GM21737 (cell line): Measurements from ENCODE around the gene CNTN6.
"Not testable (repeated sequence)": the region's sequence is repeated elsewhere in the genome, so short reads cannot be mapped to it uniquely, and the experiment has no call there.

ENCODE experiments used
- ATAC-seq: cut with Tn5 transposase; IDR thresholded peaks from one replicate; pipeline ENCODE4 v1.9.1; 2021; ENCODE audit warnings: mild to moderate bottlenecking, moderate library complexity; ENCODE audit not compliant: unreplicated experiment

CNTN6 gene

GRCh38 chr3:1272546-1273265 lies 179.9 kb downstream of the CNTN6 start:
- no peak for ATAC-seq

GRCh38 chr3:1275495-1275894 lies 182.7 kb downstream of the CNTN6 start:
- no peak for ATAC-seq

- ATAC-seq = no peak
Observed at GRCh38 chr3:1287815-1288214, 195.0 kb downstream of the CNTN6 start.

- ATAC-seq = no peak
Observed at GRCh38 chr3:1288805-1289494, 196.1 kb downstream of the CNTN6 start.

- ATAC-seq = no peak
Observed at GRCh38 chr3:1292571-1293071, 199.8 kb downstream of the CNTN6 start.

GRCh38 chr3:1294586-1294985 lies 201.8 kb downstream of the CNTN6 start:
- no peak for ATAC-seq

- no peak for ATAC-seq
Observed at GRCh38 chr3:1318296-1319005, 225.6 kb downstream of the CNTN6 start.

- ATAC-seq = no peak
Observed at GRCh38 chr3:1326546-1326945, 233.7 kb downstream of the CNTN6 start.

- no peak for ATAC-seq
Observed at GRCh38 chr3:1330107-1330506, 237.3 kb downstream of the CNTN6 start.

GRCh38 chr3:1346386-1346785 lies 253.6 kb downstream of the CNTN6 start:
- ATAC-seq = no peak

- ATAC-seq = no peak
Observed at GRCh38 chr3:1348547-1348946, 255.7 kb downstream of the CNTN6 start.

GRCh38 chr3:1350885-1351284 lies 258.1 kb downstream of the CNTN6 start:
- ATAC-seq = no peak

- ATAC-seq = no peak
Observed at GRCh38 chr3:1355691-1356090, 262.9 kb downstream of the CNTN6 start.

- no peak for ATAC-seq
Observed at GRCh38 chr3:1356101-1356500, 263.3 kb downstream of the CNTN6 start.

GRCh38 chr3:1365528-1365927 lies 272.7 kb downstream of the CNTN6 start:
- ATAC-seq = no peak

GRCh38 chr3:1374471-1374870 lies 281.6 kb downstream of the CNTN6 start:
- no peak for ATAC-seq

- ATAC-seq = no peak
Observed at GRCh38 chr3:1375145-1375544, 282.3 kb downstream of the CNTN6 start.

- peak; percentile 91 for ATAC-seq
Observed at GRCh38 chr3:1380926-1381646, 288.3 kb downstream of the CNTN6 start.

- peak; percentile 33 for ATAC-seq
Observed at GRCh38 chr3:1381647-1382036, 288.8 kb downstream of the CNTN6 start.

GRCh38 chr3:1387396-1387905 lies 294.6 kb downstream of the CNTN6 start:
- not testable (repeated sequence) for ATAC-seq

- no peak for ATAC-seq
Observed at GRCh38 chr3:1394188-1394587, 301.4 kb downstream of the CNTN6 start.
